ENCODE measurements around the gene MGAT4B. TPM values are rescaled to one million over a fixed set of nuclear protein-coding genes. Genes with fewer than 3 reads are reported as not detected.
A peak's percentile ranks its signal among the peaks of the same experiment; 100 is the strongest.
"Not testable (repeated sequence)": the region's sequence is repeated elsewhere in the genome, so short reads cannot be mapped to it uniquely, and the experiment has no call there.

The MGAT4B gene
- total and polyA plus RNA-seq, 4 donors, result 42.0 to 156 (median 83.7) TPM

DNA sequence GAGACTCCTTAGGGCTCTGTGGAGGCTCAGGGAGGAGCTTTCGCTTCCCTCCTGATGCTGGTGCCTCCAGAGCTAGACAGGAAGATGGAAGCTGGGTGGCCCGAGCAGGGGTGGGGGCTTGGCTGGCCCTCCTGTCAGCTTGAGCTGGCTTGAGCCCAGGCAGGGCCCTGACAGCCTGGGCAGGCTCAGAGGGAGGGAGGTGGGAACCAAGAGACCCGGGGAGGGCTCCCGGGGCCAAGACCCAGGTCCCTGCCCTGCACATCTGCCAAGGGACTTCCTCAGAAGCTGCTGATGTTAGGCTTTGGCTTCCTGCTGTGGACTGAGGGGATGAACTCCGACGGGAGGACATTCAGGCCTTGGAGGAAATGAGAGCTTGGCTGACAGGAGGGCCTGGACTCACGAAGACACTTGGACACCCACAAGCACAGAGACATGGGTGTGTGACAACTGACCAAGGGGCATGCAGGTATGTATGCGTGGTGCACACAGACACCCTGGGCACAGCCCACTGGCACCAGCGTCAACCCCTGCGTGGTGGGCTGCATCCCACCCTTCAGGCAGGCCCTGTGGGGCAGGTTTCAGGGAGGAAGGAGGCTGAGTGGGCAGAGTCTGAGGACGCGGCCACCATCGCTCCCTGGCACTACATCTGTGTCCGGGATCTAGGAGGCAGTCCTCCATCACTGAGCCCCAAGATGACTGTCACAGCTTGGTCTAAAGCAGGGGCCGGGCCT is 14.6 kb downstream of the MGAT4B start:
- H3K4me1 ChIP-seq (ENCODE audit: control insufficient read depth in 4 of 4, insufficient read depth in 4 of 4, low read length in 3 of 4), result peaks cover 0 to 47% (median 29%) of the 10 kb centered on the region in 4 donors
- 77% methylated on average over 15 of the region's 15 CpGs for WGBS
- peaks cover 0 to 3% (median under 1%) of the 10 kb centered on the region in 4 donors for H3K36me3 ChIP-seq (ENCODE audit: control insufficient read depth in 4 of 4, insufficient read depth in 3 of 4, low read depth in 1 of 4, low read length in 3 of 4)
- no peaks in the 10 kb centered on the region for H3K9me3 ChIP-seq (ENCODE audit: control insufficient read depth in 4 of 4, low read length in 3 of 4)
- no peak overlapping the region for H3K9ac ChIP-seq (ENCODE audit: low read depth in 1 of 2, low read length in 2 of 2)
- no peak for TF ChIP-seq GABPA (IDR thresholded peaks at IDR 0.05 in 1 of 2, conservative IDR thresholded peaks at IDR 0.05 in 1 of 2)
- peak; percentile 57 for TF ChIP-seq NR2F2 (IDR thresholded peaks at IDR 0.05)
- peak in 1 of 2 donors; percentile 31 for TF ChIP-seq RAD21 (IDR thresholded peaks at IDR 0.05)
- TF ChIP-seq, protein P1, sequence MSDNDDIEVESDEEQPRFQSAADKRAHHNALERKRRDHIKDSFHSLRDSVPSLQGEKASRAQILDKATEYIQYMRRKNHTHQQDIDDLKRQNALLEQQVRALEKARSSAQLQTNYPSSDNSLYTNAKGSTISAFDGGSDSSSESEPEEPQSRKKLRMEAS (IDR thresholded peaks at IDR 0.05), result no peak
- TF ChIP-seq, protein P2, sequence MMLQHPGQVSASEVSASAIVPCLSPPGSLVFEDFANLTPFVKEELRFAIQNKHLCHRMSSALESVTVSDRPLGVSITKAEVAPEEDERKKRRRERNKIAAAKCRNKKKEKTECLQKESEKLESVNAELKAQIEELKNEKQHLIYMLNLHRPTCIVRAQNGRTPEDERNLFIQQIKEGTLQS (IDR thresholded peaks at IDR 0.05), result no peak
- TF ChIP-seq RXRA (IDR thresholded peaks at IDR 0.05), result peak in 1 of 2 donors; percentile 7
- H3K4me3 ChIP-seq (ENCODE audit: low read depth in 1 of 3, low read length in 3 of 3), result no peak overlapping the region
- peak overlapping the region; percentile 36 to 51 for H3K27ac ChIP-seq (ENCODE audit: low read depth in 1 of 2, low read length in 2 of 2)
- DNase-seq (ENCODE audit: low spot score), result no peak
- no peaks in the 10 kb centered on the region for H3K27me3 ChIP-seq (ENCODE audit: control insufficient read depth in 4 of 4, insufficient read depth in 4 of 4, low read length in 3 of 4)

DNA sequence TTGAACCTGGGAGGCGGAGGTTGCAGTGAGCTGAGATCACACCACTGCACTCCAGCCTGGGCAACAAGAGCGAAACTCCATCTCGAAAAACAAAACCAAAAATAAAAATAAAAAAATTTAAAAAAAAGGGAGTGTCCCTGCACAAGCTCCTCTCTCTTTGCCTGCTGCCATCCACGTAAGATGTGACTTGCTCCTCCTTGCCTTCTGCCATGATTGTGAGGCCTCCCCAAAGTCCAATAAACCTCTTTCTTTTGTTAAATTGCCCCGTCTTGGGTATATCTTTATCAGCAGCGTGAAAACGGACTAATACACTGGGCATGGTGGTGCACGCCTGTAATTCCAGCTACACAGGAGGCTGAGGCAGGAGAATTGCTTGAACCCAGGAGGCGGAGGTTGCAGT is 17.4 kb downstream of the MGAT4B start:
- H3K9me3 ChIP-seq (ENCODE audit: control insufficient read depth in 4 of 4, low read length in 3 of 4); H3K27me3 ChIP-seq (ENCODE audit: control insufficient read depth in 4 of 4, insufficient read depth in 4 of 4, low read length in 3 of 4); H3K27ac ChIP-seq (ENCODE audit: low read depth in 1 of 2, low read length in 2 of 2); DNase-seq (ENCODE audit: low spot score); H3K9ac ChIP-seq (ENCODE audit: low read depth in 1 of 2, low read length in 2 of 2); H3K4me3 ChIP-seq (ENCODE audit: low read depth in 1 of 3, low read length in 3 of 3); H3K36me3 ChIP-seq (ENCODE audit: control insufficient read depth in 4 of 4, insufficient read depth in 3 of 4, low read depth in 1 of 4, low read length in 3 of 4): not testable (repeated sequence)
- 97% methylated on average over 9 of the region's 9 CpGs for WGBS
- H3K4me1 ChIP-seq (ENCODE audit: control insufficient read depth in 4 of 4, insufficient read depth in 4 of 4, low read length in 3 of 4), result peaks cover 0 to 26% (median 14%) of the 10 kb centered on the region in 4 donors

DNA sequence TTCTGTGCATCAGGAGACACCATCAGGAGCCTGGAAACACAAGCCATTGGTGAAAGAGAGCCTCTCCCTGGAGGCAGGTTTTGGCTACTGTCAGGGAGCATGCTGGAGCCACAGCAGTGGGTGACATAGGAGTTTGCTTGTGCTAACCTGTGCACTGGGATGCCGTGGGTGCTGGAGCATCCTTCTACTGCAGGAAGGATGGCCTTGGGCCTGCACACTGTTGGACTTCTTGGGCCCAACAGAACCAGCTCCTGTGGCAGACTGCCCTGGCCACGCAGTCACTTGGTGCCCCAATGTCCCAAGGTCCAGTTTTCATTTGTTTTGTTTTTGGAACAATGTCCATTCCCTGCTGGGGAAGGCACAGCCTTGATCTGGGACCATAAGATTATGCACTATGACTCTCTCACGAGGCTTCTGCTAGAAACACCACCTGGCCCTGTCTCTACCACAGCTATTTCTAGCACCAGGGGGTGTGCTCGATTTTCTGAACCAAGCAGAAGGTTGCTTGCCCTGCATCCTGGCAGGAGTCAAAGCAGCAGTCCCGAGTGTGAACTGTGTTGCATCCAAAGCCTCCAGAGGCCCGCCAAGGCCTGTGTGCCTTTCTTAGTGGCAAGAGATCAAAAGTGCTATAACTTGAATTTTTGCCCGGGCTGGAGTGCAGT is 18.3 kb downstream of the MGAT4B start:
- no peak overlapping the region for H3K4me3 ChIP-seq (ENCODE audit: low read depth in 1 of 3, low read length in 3 of 3)
- no peaks in the 10 kb centered on the region for H3K27me3 ChIP-seq (ENCODE audit: control insufficient read depth in 4 of 4, insufficient read depth in 4 of 4, low read length in 3 of 4)
- TF ChIP-seq, protein P1 (IDR thresholded peaks at IDR 0.05), result no peak
- no peak overlapping the region for H3K27ac ChIP-seq (ENCODE audit: low read depth in 1 of 2, low read length in 2 of 2)
- WGBS, result 77% methylated on average over 7 of the region's 7 CpGs
- peaks cover 0 to 17% (median 9%) of the 10 kb centered on the region in 4 donors for H3K4me1 ChIP-seq (ENCODE audit: control insufficient read depth in 4 of 4, insufficient read depth in 4 of 4, low read length in 3 of 4)
- H3K9me3 ChIP-seq (ENCODE audit: control insufficient read depth in 4 of 4, low read length in 3 of 4), result no peaks in the 10 kb centered on the region
- H3K9ac ChIP-seq (ENCODE audit: low read depth in 1 of 2, low read length in 2 of 2), result no peak overlapping the region
- no peaks in the 10 kb centered on the region for H3K36me3 ChIP-seq (ENCODE audit: control insufficient read depth in 4 of 4, insufficient read depth in 3 of 4, low read depth in 1 of 4, low read length in 3 of 4)
- no peak for DNase-seq (ENCODE audit: low spot score)

DNA sequence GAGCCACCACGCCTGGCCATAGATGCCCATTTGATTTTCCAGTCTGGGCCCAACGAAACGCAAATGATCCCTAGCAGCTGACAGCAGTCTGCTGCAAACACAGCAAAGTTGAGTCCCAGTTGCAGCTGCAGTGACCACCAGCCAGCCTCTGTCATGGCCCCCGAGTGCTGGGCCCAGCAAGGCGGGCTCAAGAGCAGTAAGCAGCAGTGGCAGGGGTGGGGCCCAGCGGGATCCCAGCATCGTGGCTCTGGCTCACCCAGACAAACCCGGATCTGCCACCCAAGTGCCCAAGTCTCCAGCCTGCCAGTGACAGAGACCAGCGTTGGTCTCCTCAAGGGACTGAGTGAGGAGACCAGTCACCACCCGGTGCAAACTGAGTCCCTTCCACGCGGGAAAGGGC is 19.8 kb downstream of the MGAT4B start:
- H3K27me3 ChIP-seq (ENCODE audit: control insufficient read depth in 4 of 4, insufficient read depth in 4 of 4, low read length in 3 of 4), result no peaks in the 10 kb centered on the region
- H3K4me1 ChIP-seq (ENCODE audit: control insufficient read depth in 4 of 4, insufficient read depth in 4 of 4, low read length in 3 of 4), result peaks cover 0 to 7% (median under 1%) of the 10 kb centered on the region in 4 donors
- no peaks in the 10 kb centered on the region for H3K36me3 ChIP-seq (ENCODE audit: control insufficient read depth in 4 of 4, insufficient read depth in 3 of 4, low read depth in 1 of 4, low read length in 3 of 4)
- no peak overlapping the region for H3K4me3 ChIP-seq (ENCODE audit: low read depth in 1 of 3, low read length in 3 of 3)
- H3K9ac ChIP-seq (ENCODE audit: low read depth in 1 of 2, low read length in 2 of 2), result no peak overlapping the region
- 80% methylated on average over 12 of the region's 12 CpGs for WGBS
- DNase-seq (ENCODE audit: low spot score), result no peak
- no peak overlapping the region for H3K27ac ChIP-seq (ENCODE audit: low read depth in 1 of 2, low read length in 2 of 2)
- no peaks in the 10 kb centered on the region for H3K9me3 ChIP-seq (ENCODE audit: control insufficient read depth in 4 of 4, low read length in 3 of 4)
- TF ChIP-seq, protein P3, sequence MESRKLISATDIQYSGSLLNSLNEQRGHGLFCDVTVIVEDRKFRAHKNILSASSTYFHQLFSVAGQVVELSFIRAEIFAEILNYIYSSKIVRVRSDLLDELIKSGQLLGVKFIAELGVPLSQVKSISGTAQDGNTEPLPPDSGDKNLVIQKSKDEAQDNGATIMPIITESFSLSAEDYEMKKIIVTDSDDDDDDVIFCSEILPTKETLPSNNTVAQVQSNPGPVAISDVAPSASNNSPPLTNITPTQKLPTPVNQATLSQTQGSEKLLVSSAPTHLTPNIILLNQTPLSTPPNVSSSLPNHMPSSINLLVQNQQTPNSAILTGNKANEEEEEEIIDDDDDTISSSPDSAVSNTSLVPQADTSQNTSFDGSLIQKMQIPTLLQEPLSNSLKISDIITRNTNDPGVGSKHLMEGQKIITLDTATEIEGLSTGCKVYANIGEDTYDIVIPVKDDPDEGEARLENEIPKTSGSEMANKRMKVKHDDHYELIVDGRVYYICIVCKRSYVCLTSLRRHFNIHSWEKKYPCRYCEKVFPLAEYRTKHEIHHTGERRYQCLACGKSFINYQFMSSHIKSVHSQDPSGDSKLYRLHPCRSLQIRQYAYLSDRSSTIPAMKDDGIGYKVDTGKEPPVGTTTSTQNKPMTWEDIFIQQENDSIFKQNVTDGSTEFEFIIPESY (IDR thresholded peaks at IDR 0.05), result no peak
